IPS-18c (cell line): ENCODE measurements around the gene MYRIP.

Experiments used
- H3K4me3 ChIP-seq: 2 replicates; pipeline ENCODE4 v1.7.0; 2013; ENCODE audit warnings: low read depth, mild to moderate bottlenecking, low read length, moderate library complexity; ENCODE audit not compliant: insufficient read depth
- H3K9me3 ChIP-seq: one replicate; pipeline ENCODE4 v1.6.1; 2013; ENCODE audit warnings: mild to moderate bottlenecking, low read length, moderate library complexity; ENCODE audit not compliant: control insufficient read depth, insufficient read depth

MYRIP gene

GRCh38 chr3:40035177-40035576 is 225.8 kb downstream of the MYRIP start:
- Histone ChIP-seq H3K9me3 (no peaks in the 10 kb centered on the region), H3K4me3 (no peak overlapping the region)

GRCh38 chr3:40037582-40037981 is 228.2 kb downstream of the MYRIP start:
- Histone ChIP-seq H3K9me3 (no peaks in the 10 kb centered on the region), H3K4me3 (no peak overlapping the region)

- no peaks in the 10 kb centered on the region for H3K9me3 ChIP-seq
- no peak overlapping the region for H3K4me3 ChIP-seq
Observed at GRCh38 chr3:40042752-40043443, 233.5 kb downstream of the MYRIP start.

DNA sequence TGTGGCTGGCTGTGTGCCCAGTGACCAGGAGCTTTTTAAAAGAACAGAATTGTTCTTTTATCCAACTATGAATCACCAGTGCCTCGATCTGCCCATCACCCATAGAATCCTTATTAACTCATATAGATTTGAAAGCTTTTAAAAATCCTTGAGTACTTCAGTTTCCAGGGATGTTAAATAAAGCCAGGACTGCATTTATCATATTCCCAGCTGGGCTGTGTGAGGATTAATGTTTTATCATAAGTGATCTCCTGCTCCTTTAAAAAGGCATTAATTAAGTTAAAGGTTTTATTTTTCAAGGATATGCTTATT is 234.0 kb downstream of the MYRIP start:
- no peaks in the 10 kb centered on the region for H3K9me3 ChIP-seq
- no peak overlapping the region for H3K4me3 ChIP-seq

DNA sequence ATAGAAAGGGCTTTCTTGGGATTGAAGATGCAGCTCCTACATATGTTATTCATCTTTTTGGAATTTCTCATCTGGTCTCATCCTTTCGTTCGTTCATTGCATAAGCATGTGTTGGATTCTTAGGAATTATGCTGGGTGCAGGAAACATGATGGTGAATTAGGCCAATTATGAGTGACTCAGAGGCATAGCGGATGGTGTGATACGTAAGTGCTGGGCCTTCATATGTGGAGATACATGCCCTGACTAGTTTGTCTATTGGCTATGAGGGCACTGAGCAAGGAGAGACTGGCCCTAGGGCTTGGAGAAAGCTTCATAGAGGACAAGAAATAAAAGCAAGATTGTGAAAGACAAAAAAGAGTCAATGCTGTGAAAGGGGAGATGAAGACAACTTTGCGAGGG is 235.1 kb downstream of the MYRIP start:
- H3K4me3 ChIP-seq = no peak overlapping the region
- H3K9me3 ChIP-seq = no peaks in the 10 kb centered on the region

DNA sequence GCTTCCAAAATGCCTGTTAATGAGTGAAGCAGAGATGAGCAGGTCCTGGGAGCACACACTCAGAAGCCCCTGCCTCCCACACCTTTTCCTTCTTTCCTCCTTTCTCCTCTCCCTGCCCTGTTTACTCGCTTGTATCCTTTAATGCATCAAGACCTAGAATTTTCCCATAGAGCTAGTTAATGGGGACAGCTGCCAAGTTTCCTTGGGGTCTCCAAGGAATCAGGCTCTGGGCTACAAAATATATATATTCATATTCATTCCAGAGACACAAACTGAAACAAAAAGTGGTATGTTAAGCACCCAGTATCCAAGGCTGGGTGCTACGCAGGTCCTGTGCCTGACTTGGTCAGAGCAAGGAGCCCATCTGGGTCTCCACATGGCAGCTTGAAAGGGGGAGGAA is 235.6 kb downstream of the MYRIP start:
- Histone ChIP-seq H3K4me3 (no peak overlapping the region), H3K9me3 (no peaks in the 10 kb centered on the region)

DNA sequence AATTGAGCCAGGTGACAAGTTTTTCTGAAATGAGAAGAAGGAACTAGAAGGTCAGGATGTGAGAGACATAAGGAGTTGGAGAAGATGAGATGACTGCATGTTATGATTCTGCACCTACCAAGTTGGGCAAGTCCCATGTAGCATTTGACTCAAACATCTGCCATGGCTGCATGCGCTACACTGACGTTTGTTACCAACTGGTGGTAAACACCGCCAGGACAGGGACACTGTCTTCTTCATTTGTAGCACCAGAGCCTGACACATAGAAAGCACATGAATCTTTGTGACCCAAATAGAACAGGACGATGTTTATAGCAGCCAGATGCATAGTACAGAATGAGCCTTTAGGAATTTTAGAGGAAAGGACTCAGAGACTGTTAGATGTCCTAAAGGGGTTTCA is 236.7 kb downstream of the MYRIP start:
- Histone ChIP-seq H3K9me3 (no peaks in the 10 kb centered on the region), H3K4me3 (no peak overlapping the region)

- H3K9me3 ChIP-seq = no peaks in the 10 kb centered on the region
- H3K4me3 ChIP-seq = no peak overlapping the region
Observed at GRCh38 chr3:40047406-40047805, 238.0 kb downstream of the MYRIP start.

GRCh38 chr3:40053663-40054062 is 244.3 kb downstream of the MYRIP start:
- H3K4me3 ChIP-seq = no peak overlapping the region

DNA sequence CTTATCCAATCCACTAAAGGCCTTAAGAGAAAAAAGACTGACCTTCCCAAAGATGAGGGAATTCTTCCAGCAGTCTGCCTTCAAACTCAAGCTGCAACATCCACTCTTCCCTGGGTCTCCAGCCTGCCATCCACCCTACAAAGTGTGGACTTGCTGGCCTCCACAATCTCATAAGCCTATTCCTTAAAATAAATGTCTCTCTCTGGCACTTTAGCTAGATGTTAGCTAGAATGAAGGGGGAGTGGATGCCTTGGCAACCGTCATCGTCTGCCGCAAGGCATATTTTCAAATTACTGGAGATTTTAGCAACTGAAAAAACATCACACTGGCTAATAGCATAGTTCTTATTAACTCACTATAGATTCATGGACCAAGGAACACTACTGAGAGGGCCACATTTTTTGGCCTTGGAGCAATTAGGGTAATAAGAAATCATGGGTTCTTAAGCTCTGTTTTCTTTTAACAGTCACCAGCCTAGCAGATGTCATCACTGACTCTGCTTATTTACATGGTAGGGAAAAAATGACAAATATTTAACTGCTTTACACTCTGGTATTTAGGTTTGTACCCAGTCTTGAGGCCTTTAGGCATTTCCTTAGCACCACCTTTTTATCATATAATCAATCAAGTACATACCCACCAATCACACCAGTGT is 245.3 kb downstream of the MYRIP start:
- H3K4me3 ChIP-seq = no peak overlapping the region

More at GRCh38 chr3:40053663-40054062, 244.3 kb downstream of the MYRIP start:
- no peaks in the 10 kb centered on the region for H3K9me3 ChIP-seq

GRCh38 chr3:40055361-40055760 is 246.0 kb downstream of the MYRIP start:
- no peak overlapping the region for H3K4me3 ChIP-seq

More for the DNA sequence above, 245.3 kb downstream of the MYRIP start:
- H3K9me3 ChIP-seq = peaks cover under 1% of the 10 kb centered on the region

GRCh38 chr3:40055956-40056355 is 246.5 kb downstream of the MYRIP start:
- no peak overlapping the region for H3K4me3 ChIP-seq

More at GRCh38 chr3:40055361-40055760, 246.0 kb downstream of the MYRIP start:
- H3K9me3 ChIP-seq = peaks cover 2% of the 10 kb centered on the region

GRCh38 chr3:40057077-40057476 is 247.7 kb downstream of the MYRIP start:
- Histone ChIP-seq H3K9me3 (peaks cover 2% of the 10 kb centered on the region), H3K4me3 (no peak overlapping the region)

More at GRCh38 chr3:40055956-40056355, 246.5 kb downstream of the MYRIP start:
- H3K9me3 ChIP-seq = peaks cover 2% of the 10 kb centered on the region

- peaks cover 2% of the 10 kb centered on the region for H3K9me3 ChIP-seq
Observed at GRCh38 chr3:40057786-40058185, 248.4 kb downstream of the MYRIP start.

GRCh38 chr3:40068636-40069035 is 259.2 kb downstream of the MYRIP start:
- Histone ChIP-seq H3K4me3 (no peak overlapping the region), H3K9me3 (no peaks in the 10 kb centered on the region)

More at GRCh38 chr3:40057786-40058185, 248.4 kb downstream of the MYRIP start:
- no peak overlapping the region for H3K4me3 ChIP-seq

GRCh38 chr3:40070816-40071215 is 261.4 kb downstream of the MYRIP start:
- H3K9me3 ChIP-seq = no peaks in the 10 kb centered on the region
- H3K4me3 ChIP-seq = no peak overlapping the region

DNA sequence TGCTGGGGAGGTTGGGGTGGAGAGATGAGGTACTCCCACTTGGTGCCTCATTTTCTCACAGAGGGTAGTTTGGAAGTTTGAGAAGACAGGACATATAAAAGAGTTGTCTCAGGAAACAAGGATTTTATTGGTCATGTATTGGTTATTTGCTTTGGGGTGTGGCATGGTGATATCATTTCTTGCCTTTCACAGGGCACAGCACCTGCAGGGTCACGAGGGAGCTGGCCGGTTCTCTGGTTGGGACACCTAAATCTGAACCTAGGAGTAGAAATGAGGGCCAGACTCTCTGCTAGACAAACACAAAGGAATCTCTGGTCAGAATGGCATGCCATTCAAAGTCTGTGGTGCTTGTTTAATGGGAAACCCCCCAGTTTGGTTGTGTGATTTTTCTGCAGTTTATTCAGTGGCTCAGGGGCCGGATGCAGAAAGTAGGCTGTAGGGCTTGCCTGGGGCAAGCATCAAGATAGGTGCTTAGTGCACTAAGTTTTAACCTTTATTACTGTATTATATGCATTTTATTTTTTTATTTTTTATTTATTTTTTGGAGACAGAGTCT is 262.4 kb downstream of the MYRIP start:
- Histone ChIP-seq H3K4me3 (no peak overlapping the region), H3K9me3 (no peaks in the 10 kb centered on the region)

GRCh38 chr3:40073310-40074007 is 264.1 kb downstream of the MYRIP start:
- Histone ChIP-seq H3K9me3 (no peaks in the 10 kb centered on the region), H3K4me3 (no peak overlapping the region)
